Uterus (tissue), 2 donors: Measurements from ENCODE around the gene EIF6.

ENCODE experiments used
- POLR2A ChIP-seq, 2 donors: fragments of 450-650 bp; IDR thresholded peaks; one replicate each; pipeline ENCODE4 v1.6.1; 2016; ENCODE audit warnings: antibody characterized with exemption in 2 of 2, mild to moderate bottlenecking in 1 of 2, moderate library complexity in 1 of 2
- TF ChIP-seq, protein P1 (sequence below), 4 experiments: fragments of 200-600 bp in 2 of 4; fragments of 450-650 bp in 2 of 4; sonication (generic) in 2 of 4; IDR thresholded peaks; one replicate each; pipeline ENCODE4 v1.5.1; 2016 to 2019; ENCODE audit warnings: antibody characterized with exemption in 4 of 4, mild to moderate bottlenecking in 2 of 4, moderate library complexity in 1 of 4

GRCh38 chr20:35267092-35267491, 17.5 kb downstream of the EIF6 start:
- TF ChIP-seq, protein P1, sequence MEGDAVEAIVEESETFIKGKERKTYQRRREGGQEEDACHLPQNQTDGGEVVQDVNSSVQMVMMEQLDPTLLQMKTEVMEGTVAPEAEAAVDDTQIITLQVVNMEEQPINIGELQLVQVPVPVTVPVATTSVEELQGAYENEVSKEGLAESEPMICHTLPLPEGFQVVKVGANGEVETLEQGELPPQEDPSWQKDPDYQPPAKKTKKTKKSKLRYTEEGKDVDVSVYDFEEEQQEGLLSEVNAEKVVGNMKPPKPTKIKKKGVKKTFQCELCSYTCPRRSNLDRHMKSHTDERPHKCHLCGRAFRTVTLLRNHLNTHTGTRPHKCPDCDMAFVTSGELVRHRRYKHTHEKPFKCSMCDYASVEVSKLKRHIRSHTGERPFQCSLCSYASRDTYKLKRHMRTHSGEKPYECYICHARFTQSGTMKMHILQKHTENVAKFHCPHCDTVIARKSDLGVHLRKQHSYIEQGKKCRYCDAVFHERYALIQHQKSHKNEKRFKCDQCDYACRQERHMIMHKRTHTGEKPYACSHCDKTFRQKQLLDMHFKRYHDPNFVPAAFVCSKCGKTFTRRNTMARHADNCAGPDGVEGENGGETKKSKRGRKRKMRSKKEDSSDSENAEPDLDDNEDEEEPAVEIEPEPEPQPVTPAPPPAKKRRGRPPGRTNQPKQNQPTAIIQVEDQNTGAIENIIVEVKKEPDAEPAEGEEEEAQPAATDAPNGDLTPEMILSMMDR (IDR thresholded peaks at IDR 0.05) = no peak
- TF ChIP-seq POLR2A (IDR thresholded peaks at IDR 0.05) = no peak
